ENCODE results near the gene EPB41L4A.

EPB41L4A gene

GRCh38 chr5:112306956-112307355, 112.1 kb downstream of the EPB41L4A start:
- DNase-seq = no peak

DNA sequence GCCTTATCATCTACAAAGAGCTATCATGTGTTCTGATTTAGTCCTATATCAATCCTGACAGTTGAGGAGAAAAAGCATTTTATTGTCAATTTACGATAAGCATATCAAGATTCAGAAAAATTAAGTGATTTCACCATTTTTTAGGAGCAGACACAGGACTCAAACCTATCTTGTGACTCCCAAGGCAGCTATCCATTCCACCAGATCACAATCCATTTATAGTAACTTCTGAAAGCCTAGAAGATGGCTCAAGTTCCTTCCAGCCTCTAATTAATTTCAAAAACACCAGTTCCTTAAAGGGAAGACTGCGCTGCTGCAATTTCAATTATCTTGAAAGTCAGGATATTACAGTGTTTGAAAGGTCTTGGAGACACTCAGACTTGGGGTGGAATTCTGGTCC, 114.3 kb downstream of the EPB41L4A start:
- DNase-seq = no peak

DNA sequence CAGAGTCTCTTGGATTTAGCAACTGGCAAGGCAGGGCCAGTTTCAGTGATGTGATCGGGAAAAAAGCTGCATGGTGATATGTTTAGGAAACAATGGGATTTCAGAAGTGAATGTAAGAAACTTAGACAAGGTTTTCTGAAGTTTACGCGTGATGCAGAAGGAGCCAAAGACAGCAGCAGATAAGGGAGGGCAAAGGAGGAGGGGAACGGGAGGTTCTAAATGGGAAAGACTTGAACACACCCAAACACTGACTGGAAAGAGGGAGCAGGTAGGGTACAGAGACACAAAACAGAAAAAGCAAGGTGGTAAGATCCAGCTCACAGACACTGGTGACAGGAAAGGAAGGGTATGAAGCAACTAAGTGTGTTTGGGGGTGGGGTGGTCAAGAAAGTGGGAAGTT, 115.4 kb downstream of the EPB41L4A start:
- DNase-seq = no peak

- DNase-seq = no peak
Observed at GRCh38 chr5:112294126-112294525, 125.0 kb downstream of the EPB41L4A start.

GRCh38 chr5:112293587-112293986, 125.5 kb downstream of the EPB41L4A start:
- DNase-seq = no peak

DNA sequence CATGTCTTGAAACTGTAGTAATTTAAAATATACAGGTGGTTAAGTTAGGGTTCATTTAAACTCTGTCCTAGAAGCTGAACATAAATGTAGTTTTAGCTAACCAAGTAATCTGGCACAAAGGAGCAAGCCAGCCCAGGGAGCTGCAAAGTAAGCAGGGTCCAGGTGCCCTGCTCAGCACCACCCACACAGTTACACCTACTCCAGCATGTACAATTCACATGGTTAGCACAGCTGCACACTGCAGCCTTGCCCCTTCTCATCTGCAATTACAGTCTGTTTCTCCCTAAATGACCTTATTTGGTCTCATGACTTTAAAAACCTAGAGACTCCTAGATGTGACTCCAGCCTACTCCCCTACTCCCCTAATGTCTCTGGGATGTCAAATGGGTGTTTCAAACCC, 128.4 kb downstream of the EPB41L4A start:
- DNase-seq = no peak

GRCh38 chr5:112289465-112289864, 129.6 kb downstream of the EPB41L4A start:
- DNase-seq = no peak

DNA sequence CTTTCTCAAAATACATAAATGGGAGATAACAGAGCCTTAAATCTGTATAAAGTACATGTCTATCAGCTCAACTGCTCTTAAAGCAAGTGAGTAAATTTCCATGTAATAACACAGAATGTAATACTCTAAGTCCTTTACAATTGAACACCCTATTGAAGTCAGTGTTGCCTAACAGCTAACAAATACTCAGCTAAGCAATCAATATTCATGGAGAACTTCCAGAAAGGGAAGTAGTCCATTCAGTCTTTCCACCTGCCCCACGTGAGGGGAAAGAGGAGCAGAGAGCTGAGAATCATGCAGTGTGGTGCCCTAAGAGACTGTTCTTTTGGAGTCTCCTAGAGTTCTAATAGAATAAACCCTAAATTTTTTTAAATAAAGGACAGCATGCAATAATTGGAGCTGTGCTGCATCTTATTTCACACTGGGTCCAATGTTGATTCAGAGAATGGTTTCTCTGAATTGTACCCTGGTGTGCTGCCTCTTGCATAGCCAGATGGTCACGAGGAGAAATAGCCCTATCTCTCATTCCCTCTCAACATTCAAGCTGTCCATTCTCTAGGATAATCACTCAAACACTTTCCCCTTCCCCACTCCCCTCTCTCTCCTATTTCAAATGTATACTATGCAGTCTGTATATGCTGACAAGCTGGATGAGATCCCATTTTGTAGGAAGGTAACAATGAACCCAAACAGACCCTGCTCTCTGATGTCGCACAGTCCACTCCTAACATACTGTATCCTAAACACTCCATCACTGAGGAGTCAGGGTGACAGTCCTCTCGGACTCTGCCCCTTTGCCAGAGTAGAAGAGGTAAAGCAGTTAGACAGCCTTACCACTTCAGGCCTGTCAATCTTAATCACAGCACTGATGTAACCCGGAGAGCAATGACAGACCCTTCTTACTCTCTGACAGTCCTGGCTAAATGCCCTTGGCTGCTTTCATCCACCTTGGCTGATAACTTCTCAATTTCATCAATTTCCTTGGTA, 134.8 kb downstream of the EPB41L4A start:
- no peak for DNase-seq

DNA sequence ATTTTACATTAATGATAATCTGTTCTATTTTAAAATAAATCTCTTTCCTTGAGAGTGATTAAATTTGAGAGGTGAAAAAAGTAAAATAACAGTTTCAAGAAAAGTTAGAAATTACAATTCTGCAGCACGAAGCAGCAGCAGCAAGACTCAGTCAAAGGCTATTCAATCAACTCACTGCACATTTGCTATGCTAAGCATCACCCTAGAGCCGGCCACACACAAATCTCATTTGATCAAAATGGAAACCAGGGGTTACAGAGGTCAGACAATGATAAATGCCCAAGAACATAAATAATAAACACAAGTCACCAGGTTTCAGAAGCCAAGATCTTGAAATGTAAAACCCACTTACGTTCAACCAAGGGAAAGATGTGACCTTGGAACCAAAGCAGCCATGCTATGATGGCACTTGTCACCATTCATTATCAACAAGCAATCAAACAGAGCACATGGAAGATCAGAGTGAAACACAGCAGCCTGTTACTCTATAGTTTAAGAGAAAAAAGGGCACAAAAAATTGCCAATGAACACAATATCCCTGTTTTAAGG, 136.0 kb downstream of the EPB41L4A start:
- DNase-seq = no peak

DNA sequence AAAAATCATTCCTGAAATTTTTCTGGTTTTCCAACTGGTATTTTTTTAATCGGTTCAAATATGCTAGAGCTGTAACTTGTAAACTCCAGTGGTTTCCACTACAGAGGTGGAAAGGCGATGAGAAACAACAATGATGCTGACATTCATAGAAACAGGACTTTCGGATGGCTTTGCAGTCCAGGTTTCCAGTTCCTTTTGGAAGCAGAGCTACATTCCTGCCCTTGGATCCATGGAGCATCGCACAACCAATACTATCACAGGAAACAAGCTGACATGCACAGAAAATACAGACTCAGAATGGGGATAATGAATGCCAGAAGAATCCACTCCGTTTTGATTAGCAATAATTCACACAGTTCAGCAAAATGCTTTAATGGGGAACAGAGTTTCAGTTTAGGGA, 140.0 kb downstream of the EPB41L4A start:
- no peak for DNase-seq

DNA sequence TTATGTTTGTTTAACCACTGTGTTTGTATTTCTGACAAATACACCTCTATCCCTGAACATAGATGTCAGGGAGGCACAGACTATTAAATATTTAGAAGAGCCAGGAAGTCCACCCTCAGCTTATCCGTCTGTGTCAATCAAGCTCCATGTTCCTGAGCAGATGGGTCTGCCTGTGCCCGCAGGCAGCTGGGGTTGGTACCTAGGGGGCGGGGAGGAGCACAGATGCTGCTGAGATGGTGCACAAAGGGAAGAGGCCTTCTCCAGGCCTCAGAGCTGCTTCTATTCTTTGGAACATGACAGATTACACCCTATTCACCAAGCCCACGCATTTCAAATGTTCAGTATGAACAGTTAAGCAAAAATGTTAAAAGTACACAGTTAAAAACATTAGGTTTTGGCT, 142.1 kb downstream of the EPB41L4A start:
- no peak for DNase-seq

DNA sequence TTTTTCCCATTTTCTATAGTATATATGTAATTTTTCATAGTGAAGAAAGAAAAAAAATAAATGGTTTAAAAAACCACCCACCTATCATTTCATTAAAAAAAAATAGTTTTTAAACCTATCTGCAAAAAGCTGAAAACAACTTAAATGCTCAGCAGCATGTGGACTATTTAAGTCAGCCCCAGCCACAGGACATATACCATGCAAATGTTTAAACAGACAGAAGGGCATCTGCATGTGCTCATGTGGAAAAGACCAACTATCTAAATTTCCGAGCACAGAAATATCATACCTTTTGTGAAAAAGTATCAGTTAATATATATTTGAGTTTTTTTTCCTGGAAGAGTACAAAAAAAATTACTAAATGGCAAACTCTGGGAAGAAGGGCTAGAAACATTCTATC, 143.4 kb downstream of the EPB41L4A start:
- no peak for DNase-seq

GRCh38 chr5:112270299-112271293, 148.5 kb downstream of the EPB41L4A start:
- no peak for DNase-seq

- DNase-seq = no peak
Observed at GRCh38 chr5:112267231-112267630, 151.8 kb downstream of the EPB41L4A start.

GRCh38 chr5:112264666-112265065, 154.4 kb downstream of the EPB41L4A start:
- DNase-seq = no peak

GRCh38 chr5:112264151-112264550, 154.9 kb downstream of the EPB41L4A start:
- DNase-seq = no peak

DNA sequence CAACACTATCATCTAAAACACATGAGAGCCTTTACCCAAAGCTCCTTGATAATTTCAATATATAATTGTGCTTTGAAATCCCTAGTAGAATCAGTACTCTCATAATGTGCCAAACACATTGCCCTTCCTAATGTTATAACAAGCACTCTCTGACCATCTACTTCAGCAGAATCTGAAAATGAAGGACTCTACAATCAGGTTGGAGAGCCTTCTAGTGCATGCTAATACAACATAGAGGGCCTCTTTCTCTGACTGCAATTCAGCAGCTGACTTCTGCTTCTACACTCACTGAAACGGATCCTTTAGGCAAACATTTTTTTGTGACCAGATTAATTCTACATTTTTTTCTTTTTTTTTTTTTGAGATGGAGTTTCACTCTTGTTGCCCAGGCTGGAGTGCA, 155.6 kb downstream of the EPB41L4A start:
- DNase-seq = no peak

DNA sequence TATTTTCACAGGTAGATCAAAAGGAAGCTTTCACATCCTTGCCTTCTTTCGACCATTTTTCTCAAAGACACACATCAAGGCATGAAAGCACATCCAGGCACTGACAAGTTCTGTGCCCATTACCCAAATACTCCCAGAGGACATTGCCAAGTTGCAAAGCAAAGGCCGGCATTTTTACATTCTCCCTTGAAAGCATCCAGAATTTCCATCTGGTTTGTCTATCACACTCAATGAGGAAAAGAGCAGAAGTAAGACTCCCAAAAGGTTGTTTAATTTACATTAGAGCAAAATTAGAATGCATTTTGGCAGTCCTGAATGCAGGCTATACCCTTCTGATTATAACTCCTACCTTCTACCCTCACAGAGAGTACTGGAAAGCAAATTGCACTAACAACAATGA, 160.5 kb downstream of the EPB41L4A start:
- no peak for DNase-seq

DNA sequence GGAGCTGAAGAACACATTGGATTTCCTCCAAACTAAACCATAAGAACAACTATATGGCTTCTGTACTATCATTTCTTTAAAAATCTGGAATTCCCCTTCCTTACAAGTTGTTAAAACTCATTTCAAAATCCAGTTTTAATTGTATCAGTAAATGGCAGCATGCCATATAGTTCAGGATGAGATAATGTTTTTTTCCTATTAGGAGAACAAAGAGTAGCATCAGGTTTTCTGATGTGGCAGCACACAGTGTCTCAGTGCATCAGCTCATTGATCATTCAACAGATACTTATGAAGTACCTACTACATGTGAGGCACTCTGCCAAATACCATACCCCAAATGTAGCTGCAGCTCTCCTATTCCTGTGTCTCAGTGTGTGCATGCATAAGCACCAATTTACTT, 161.1 kb downstream of the EPB41L4A start:
- DNase-seq = no peak

DNA sequence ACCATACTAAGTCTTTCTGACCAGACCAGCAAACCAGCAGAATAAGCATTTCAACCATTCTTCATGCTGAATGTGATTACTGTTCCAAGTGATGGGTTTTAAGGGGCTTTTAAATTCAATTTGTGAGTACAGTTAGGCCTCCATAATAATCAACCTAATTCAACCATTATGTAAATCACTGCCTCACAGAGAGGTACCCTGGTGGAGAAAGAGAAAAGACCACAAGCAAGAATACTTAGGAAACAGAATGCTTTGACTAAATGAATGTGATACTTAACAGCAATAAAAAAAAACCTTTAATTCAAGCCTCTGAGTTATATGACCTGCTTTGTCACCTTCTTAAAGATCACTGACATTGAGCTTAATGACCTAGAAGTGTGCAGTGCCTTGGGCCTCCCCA, 162.1 kb downstream of the EPB41L4A start:
- DNase-seq = no peak

- no peak for DNase-seq
Observed at GRCh38 chr5:112254303-112254702, 164.8 kb downstream of the EPB41L4A start.

- DNase-seq = no peak
Observed at GRCh38 chr5:112253478-112254250, 165.4 kb downstream of the EPB41L4A start.
